Hepatic stellate cell (primary cell): Measurements from ENCODE around the gene CD59.

ENCODE experiments used
- DNase-seq: peaks from one replicate; pipeline ENCODE4 v3.0.0; 2011; ENCODE audit warnings: low spot score

Gene CD59

GRCh38 chr11:33736148-33736812, at the start of gene CD59:
CD59 (minus strand) TSS chr11:33736423; CDS start chr11:33722445, 13,978 bp downstream.
- peak; percentile 87 for DNase-seq

GRCh38 chr11:33785609-33786008, 49.4 kb upstream of the CD59 start:
- DNase-seq, result no peak

GRCh38 chr11:33779849-33780528, 43.8 kb upstream of the CD59 start:
- DNase-seq, result peak; percentile 53

GRCh38 chr11:33778675-33779074, 42.5 kb upstream of the CD59 start:
- DNase-seq, result peak; percentile 45

- DNase-seq, result no peak
Measured at GRCh38 chr11:33777906-33778305, 41.7 kb upstream of the CD59 start.

GRCh38 chr11:33775832-33776470, 39.7 kb upstream of the CD59 start:
- no peak for DNase-seq

GRCh38 chr11:33775467-33775807, 39.2 kb upstream of the CD59 start:
- DNase-seq, result no peak

- DNase-seq, result no peak
Measured at GRCh38 chr11:33774736-33775466, 38.7 kb upstream of the CD59 start.

- DNase-seq, result peak; percentile 83
Measured at GRCh38 chr11:33773987-33774735, 37.9 kb upstream of the CD59 start, which contains the start of gene FBXO3. FBXO3 (minus strand) TSS chr11:33774520; CDS start chr11:33774497, 23 bp downstream.

GRCh38 chr11:33773404-33773986, 37.3 kb upstream of the CD59 start:
- DNase-seq, result peak; percentile 24

GRCh38 chr11:33772870-33773269, 36.6 kb upstream of the CD59 start:
- DNase-seq, result no peak

- DNase-seq, result no peak
Measured at GRCh38 chr11:33772300-33772699, 36.1 kb upstream of the CD59 start.

GRCh38 chr11:33770236-33770635, 34.0 kb upstream of the CD59 start:
- DNase-seq, result no peak

GRCh38 chr11:33769542-33769941, 33.3 kb upstream of the CD59 start:
- DNase-seq, result no peak

GRCh38 chr11:33767624-33768023, 31.4 kb upstream of the CD59 start:
- no peak for DNase-seq

- DNase-seq, result no peak
Measured at GRCh38 chr11:33766085-33766484, 29.9 kb upstream of the CD59 start.

GRCh38 chr11:33761471-33761870, 25.2 kb upstream of the CD59 start:
- no peak for DNase-seq

- peak; percentile 19 for DNase-seq
Measured at GRCh38 chr11:33753304-33753967, 17.2 kb upstream of the CD59 start.

- no peak for DNase-seq
Measured at GRCh38 chr11:33751878-33752277, 15.7 kb upstream of the CD59 start.

- no peak for DNase-seq
Measured at GRCh38 chr11:33747979-33748378, 11.8 kb upstream of the CD59 start.

GRCh38 chr11:33743291-33743690, 7.1 kb upstream of the CD59 start:
- DNase-seq, result no peak
